Neuron (in vitro differentiated cells): Measurements from ENCODE around the gene GPC3.

Experiments
- H2AFZ ChIP-seq: one replicate; pipeline ENCODE4 v1.6.1; 2013; ENCODE audit warnings: low read depth, mild to moderate bottlenecking, inconsistent platforms, low read length, moderate library complexity
- H3K27me3 ChIP-seq: one replicate; pipeline ENCODE4 v1.6.1; 2013; ENCODE audit warnings: low read length; ENCODE audit not compliant: insufficient read depth
- H3K36me3 ChIP-seq: one replicate; pipeline ENCODE4 v1.6.1; 2013; ENCODE audit warnings: low read length; ENCODE audit not compliant: insufficient read depth
- H3K4me1 ChIP-seq: one replicate; pipeline ENCODE4 v1.6.1; 2013; ENCODE audit warnings: low read length; ENCODE audit not compliant: insufficient read depth
- H3K4me3 ChIP-seq: 2 replicates; pipeline ENCODE4 v1.5.1; 2013; ENCODE audit warnings: mild to moderate bottlenecking, low read length, moderate library complexity
- H3K9me3 ChIP-seq: one replicate; pipeline ENCODE4 v1.6.1; 2013; ENCODE audit warnings: low read length

The GPC3 gene

DNA sequence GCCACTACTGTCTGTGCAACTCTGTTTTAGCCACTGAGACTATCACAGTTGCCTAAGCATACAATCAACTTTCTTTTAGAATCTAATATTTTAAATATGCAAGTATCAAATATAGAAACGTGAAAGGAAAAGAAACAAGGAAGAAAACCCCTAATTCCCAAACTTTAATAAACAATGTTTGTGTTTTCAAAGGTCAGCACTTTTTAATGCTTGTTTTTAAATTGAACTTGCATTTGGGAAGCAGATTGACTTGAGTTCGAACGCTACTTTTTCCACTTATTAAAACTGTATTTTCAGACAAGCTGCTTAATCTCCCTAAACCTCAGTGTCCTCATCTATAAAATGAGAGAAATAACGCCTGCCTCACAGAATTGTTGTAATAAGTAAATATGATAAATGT lies 384.3 kb downstream of the GPC3 start:
- H3K36me3 ChIP-seq: no peaks in the 10 kb centered on the region
- H3K27me3 ChIP-seq: no peaks in the 10 kb centered on the region
- H3K4me3 ChIP-seq: no peak overlapping the region
- no peak overlapping the region for H2AFZ ChIP-seq
- no peaks in the 10 kb centered on the region for H3K9me3 ChIP-seq
- H3K4me1 ChIP-seq: no peaks in the 10 kb centered on the region

DNA sequence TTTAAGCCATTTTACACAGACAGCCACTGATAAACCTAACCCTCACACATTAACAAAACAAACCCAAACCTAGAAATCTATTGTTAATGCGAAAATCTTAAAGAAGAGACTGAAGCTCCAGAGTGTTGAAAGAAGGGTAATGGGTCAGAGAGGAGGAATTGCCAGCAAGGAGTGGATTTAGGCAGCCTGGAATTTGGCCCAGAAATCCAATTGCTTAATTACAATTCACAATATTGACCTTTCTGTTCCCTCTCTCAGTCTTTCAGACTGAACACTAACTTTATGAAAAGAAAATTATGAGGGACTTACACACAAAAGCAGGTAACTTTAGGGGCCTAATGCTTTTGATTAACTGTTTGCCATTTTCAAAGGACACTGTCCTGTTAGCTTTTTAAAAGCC lies 384.9 kb downstream of the GPC3 start:
- Histone ChIP-seq H3K9me3 (no peaks in the 10 kb centered on the region), H3K4me1 (no peaks in the 10 kb centered on the region), H2AFZ (no peak overlapping the region), H3K36me3 (no peaks in the 10 kb centered on the region), H3K4me3 (no peak overlapping the region), H3K27me3 (no peaks in the 10 kb centered on the region)

DNA sequence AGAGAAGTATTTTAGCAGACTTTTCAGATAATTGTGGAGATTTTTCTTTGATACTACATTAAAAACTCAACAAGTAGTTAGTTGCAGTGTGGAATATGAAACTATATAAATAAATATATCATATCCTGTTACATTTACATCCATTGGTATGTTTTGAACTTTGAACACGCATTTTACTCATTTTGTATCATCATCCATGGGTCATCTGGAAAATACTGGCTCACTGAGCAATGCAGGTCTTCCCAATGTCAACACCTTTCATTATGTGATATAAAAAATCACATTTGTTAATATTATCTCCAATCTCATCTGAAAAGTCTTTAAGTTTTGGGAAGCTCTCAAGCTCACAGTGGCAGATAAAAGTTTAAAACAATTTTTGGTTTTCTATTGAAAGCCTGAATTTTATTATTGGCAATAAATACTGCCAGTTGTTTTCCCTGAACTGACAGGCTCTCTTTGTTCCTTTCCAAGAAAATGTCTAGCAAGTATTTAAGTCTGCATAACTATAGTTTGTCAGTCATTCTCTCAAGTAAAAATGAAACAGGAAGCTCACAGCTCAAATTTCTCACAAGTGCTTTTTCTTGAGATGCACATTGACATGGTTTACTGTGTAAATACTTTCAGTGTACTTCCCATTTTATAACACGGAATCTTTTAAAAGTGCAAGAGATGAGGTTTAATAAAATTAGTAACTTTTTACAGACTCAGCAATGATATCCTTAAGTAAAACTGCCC lies 386.6 kb downstream of the GPC3 start:
- Histone ChIP-seq H3K4me1 (no peaks in the 10 kb centered on the region), H3K27me3 (no peaks in the 10 kb centered on the region), H3K36me3 (no peaks in the 10 kb centered on the region), H3K4me3 (no peak overlapping the region), H3K9me3 (no peaks in the 10 kb centered on the region), H2AFZ (no peak overlapping the region)

GRCh38 chrX:133594156-133594555 lies 391.2 kb downstream of the GPC3 start:
- no peaks in the 10 kb centered on the region for H3K36me3 ChIP-seq
- no peaks in the 10 kb centered on the region for H3K9me3 ChIP-seq
- no peaks in the 10 kb centered on the region for H3K27me3 ChIP-seq
- H3K4me1 ChIP-seq: no peaks in the 10 kb centered on the region
- H2AFZ ChIP-seq: no peak overlapping the region
- no peak overlapping the region for H3K4me3 ChIP-seq

- Histone ChIP-seq H3K9me3 (no peaks in the 10 kb centered on the region), H3K36me3 (no peaks in the 10 kb centered on the region)
Measured at GRCh38 chrX:133593531-133593930, 391.9 kb downstream of the GPC3 start.

GRCh38 chrX:133590703-133591505 lies 394.5 kb downstream of the GPC3 start:
- H2AFZ ChIP-seq: no peak overlapping the region
- no peaks in the 10 kb centered on the region for H3K27me3 ChIP-seq
- no peaks in the 10 kb centered on the region for H3K9me3 ChIP-seq
- H3K4me3 ChIP-seq: no peak overlapping the region
- H3K4me1 ChIP-seq: no peaks in the 10 kb centered on the region
- no peaks in the 10 kb centered on the region for H3K36me3 ChIP-seq

More at GRCh38 chrX:133593531-133593930, 391.9 kb downstream of the GPC3 start:
- Histone ChIP-seq H3K4me1 (no peaks in the 10 kb centered on the region), H3K27me3 (no peaks in the 10 kb centered on the region), H3K4me3 (no peak overlapping the region), H2AFZ (no peak overlapping the region)

GRCh38 chrX:133588827-133589226 lies 396.6 kb downstream of the GPC3 start:
- H3K9me3 ChIP-seq: no peaks in the 10 kb centered on the region
- H3K36me3 ChIP-seq: no peaks in the 10 kb centered on the region
- no peak overlapping the region for H3K4me3 ChIP-seq
- no peaks in the 10 kb centered on the region for H3K4me1 ChIP-seq
- H3K27me3 ChIP-seq: no peaks in the 10 kb centered on the region
- H2AFZ ChIP-seq: no peak overlapping the region

DNA sequence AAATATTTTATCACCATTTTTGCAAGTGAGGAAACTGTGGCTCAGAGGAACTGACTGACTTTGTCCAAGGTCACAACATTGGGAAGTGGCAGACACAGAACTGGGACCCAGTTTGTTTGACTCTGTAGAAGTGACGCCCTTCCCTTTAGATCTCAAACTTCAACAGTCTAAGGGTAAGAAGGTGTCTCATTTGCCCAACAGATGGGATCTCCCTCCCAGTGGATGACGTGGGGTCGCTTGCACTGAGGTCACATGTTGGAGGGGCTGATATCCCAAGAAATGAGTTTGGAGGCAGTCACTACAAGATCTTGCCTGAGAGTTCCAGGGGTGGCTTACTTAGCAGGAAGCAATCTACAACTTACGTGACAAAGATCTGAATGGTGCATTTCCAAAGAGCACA lies 397.6 kb downstream of the GPC3 start:
- H3K36me3 ChIP-seq: no peaks in the 10 kb centered on the region
- H2AFZ ChIP-seq: no peak overlapping the region
- no peaks in the 10 kb centered on the region for H3K4me1 ChIP-seq
- no peaks in the 10 kb centered on the region for H3K27me3 ChIP-seq
- H3K9me3 ChIP-seq: no peaks in the 10 kb centered on the region
- no peak overlapping the region for H3K4me3 ChIP-seq

DNA sequence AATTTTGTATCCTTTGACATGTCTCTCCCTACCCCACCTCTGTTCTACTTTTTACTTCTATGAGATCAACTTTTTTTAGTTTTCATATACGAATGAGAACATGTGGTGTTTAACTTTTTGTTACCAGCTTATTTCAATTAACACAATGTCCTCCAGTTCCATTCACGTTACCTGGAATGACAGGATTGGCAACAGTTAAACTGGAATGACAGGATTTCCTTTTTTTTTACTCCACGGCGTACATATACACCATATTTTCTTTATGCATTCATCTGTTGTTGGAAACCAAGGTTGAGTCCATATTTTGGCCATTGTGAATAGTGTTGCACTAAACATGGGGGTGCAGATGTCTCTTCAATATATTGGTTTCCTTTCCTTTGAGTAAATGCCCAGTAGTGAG lies 398.3 kb downstream of the GPC3 start:
- Histone ChIP-seq H2AFZ (no peak overlapping the region), H3K36me3 (no peaks in the 10 kb centered on the region), H3K9me3 (no peaks in the 10 kb centered on the region)

GRCh38 chrX:133586443-133586842 lies 399.0 kb downstream of the GPC3 start:
- H2AFZ ChIP-seq: no peak overlapping the region
- no peaks in the 10 kb centered on the region for H3K27me3 ChIP-seq
- no peaks in the 10 kb centered on the region for H3K9me3 ChIP-seq
- no peak overlapping the region for H3K4me3 ChIP-seq
- H3K4me1 ChIP-seq: no peaks in the 10 kb centered on the region
- H3K36me3 ChIP-seq: no peaks in the 10 kb centered on the region

More for the DNA sequence above, 398.3 kb downstream of the GPC3 start:
- H3K4me1 ChIP-seq: no peaks in the 10 kb centered on the region
- H3K4me3 ChIP-seq: no peak overlapping the region
- no peaks in the 10 kb centered on the region for H3K27me3 ChIP-seq

DNA sequence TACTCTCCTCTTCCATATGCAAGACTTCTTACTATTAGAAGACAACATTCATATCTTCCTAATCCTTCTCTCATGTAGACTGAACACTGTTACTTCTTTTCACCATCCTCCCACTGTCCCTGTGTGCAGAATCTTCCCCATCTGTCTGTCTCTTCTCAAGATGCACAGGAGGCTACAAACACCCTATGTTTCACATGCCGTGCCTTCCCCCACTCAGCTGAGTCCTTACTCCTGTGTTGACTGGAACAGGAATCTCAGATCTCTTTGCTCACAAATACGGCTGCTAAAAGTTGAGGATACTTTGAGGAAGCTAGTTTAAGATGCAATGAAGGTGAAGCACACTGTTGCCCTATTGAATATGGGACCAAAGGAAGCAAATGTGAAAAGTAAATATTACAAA lies 401.6 kb downstream of the GPC3 start:
- Histone ChIP-seq H3K36me3 (no peaks in the 10 kb centered on the region), H3K4me3 (no peak overlapping the region), H3K4me1 (no peaks in the 10 kb centered on the region), H2AFZ (no peak overlapping the region), H3K9me3 (no peaks in the 10 kb centered on the region), H3K27me3 (no peaks in the 10 kb centered on the region)

DNA sequence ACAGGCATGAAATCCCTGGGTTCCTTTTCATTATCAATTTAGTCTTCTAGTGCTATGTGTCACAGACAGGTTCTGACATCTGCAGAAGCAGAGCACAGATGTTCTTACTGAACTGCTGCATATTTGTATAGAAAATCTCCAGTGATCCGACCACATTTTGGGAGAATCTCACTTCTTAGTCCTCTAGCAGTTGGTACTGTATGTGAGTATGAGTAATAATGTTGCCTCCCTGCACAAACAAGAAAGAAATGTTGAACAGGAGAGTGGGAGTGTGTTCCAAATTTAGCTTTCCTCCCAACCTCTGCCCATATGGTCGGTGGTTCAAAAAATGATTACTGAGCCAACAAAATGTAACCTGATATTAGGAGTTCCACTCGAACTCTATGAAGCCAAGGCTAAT lies 404.8 kb downstream of the GPC3 start:
- Histone ChIP-seq H3K4me3 (no peak overlapping the region), H3K27me3 (no peaks in the 10 kb centered on the region), H2AFZ (no peak overlapping the region), H3K9me3 (no peaks in the 10 kb centered on the region), H3K4me1 (no peaks in the 10 kb centered on the region), H3K36me3 (no peaks in the 10 kb centered on the region)

DNA sequence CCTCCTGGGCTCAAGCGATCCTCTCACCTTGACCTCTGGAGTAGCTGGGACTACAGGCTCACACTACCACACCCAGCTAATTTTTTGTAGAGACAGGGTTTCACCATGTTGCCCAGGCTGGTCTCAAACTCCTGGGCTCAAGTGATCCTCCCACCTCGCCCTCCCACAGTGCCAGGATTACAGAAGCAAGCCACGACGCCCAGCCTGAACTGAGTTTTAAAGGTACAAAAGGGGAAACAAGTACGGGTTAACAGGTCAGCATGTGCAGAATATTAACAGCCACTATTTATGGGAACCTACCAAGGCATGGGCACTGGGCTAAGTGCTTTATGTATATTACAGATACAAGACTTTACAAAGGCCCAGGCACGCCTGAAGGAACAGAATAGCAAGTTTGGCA lies 405.8 kb downstream of the GPC3 start:
- Histone ChIP-seq H3K36me3 (no peaks in the 10 kb centered on the region), H3K4me3 (no peak overlapping the region), H3K9me3 (no peaks in the 10 kb centered on the region), H2AFZ (no peak overlapping the region), H3K27me3 (no peaks in the 10 kb centered on the region), H3K4me1 (no peaks in the 10 kb centered on the region)
